NCI-H146 treated with DMSO at 0.1 percent for 48 hours (cell line): ENCODE results near the gene AKNAD1.
A peak's percentile ranks its signal among the peaks of the same experiment; 100 is the strongest.

Experiments
- DNase-seq: peaks from one replicate; lab custom pipeline; 2025; ENCODE audit not compliant: unreplicated experiment; lab: John Stamatoyannopoulos, UW

AKNAD1 gene

DNA sequence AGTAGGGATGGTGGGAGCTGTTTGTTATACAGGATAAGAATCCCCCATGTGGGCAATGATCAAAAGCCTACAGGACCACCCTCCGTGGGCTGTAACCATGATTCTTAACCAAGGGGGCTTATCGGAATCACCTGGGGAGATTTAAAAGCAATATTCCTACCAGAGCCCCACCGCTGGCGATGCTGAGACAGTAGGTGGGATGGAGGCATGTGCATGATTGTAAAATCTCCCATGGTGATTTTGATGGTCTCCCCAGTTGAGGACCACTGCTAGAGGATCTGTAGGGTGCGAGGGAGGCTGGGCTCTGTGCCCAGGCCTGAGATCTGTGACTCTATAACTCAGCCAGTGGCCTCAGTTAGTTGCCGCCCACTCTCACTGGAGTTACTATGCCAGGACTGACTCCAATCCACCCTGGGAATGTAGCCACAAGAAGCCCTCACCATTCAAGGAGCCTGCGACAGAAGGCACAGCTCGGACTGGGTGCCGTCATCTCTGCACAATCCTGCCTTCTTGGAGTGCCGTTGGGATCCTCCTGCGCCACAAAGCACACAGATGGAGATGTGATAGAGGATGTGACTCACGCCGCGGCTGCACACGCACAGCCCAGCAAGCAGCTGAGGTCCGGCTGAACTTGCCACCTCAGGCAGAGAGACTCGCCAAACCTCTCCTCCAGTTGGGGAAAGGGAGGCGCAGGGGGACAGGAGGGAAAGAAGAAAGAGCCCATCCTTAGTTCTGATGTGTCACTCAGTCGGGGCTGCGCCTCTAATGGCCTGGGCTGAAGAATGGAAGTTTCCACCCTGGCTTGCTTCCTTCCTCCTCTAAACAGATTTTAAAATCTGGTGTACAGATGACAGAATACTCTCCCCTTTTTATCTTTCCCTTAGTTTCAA lies 26.5 kb downstream of the AKNAD1 start:
- no peak for DNase-seq

DNA sequence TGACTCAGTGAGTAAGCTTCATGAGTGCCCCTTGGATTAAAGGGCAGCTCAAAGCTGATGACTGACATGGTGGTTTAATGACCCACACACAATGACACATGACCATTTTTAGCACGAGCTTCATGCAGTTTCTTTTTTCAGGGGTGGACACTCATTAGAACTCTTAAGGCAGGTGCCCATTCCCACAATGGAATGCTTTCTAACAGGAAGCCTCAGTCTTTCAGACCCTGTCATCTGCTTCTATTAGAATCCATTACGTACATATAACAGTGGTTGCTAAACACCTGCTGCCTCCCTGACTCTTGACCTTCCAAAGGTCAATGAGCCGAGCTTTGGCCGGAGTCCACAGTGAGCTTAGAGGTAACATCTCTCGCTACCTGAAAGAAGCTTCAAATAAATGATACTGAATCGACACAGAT lies 27.4 kb downstream of the AKNAD1 start:
- peak; percentile 45 for DNase-seq

DNA sequence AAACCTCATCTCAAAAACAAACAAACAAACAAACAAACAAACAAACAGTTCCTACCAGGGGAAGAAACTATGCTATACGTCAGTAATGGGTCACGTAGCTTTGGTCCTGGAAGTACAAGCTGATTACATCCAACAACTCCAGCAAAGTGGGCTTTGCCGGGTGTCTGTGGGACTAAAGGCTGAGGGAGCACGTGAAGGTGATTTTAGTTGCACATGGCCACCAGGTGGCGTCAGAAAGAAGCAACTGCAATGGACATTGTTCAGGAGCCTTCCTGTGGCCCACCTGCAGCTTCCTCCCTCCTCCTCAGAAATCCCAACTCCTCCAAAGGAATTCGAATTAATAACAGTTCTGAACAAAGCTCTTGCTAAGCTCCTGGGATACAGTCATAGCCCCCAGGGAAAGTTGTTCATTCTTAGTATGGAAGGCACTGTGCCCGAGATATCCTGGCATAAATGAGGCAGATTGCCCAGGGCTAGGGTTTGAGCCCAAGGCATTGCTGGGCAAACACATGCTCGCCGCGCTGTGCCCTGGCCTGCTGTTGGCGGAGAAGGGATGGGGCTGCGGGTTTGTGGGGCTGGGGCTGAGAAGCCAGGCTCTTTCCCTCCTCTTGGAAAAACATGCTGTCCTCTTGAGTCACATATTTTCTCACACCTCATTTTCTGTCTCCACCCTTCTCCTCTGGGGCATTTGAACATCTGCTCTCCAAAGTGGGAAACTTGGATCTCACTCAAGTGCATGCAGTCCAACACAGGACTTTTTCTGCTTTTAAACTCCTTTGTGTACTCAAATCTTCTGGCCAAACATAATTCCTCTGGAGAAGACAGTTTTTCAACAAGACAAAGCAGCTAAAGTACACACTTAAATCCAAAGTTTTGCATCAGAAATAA lies 28.6 kb downstream of the AKNAD1 start:
- peak; percentile 41 for DNase-seq

DNA sequence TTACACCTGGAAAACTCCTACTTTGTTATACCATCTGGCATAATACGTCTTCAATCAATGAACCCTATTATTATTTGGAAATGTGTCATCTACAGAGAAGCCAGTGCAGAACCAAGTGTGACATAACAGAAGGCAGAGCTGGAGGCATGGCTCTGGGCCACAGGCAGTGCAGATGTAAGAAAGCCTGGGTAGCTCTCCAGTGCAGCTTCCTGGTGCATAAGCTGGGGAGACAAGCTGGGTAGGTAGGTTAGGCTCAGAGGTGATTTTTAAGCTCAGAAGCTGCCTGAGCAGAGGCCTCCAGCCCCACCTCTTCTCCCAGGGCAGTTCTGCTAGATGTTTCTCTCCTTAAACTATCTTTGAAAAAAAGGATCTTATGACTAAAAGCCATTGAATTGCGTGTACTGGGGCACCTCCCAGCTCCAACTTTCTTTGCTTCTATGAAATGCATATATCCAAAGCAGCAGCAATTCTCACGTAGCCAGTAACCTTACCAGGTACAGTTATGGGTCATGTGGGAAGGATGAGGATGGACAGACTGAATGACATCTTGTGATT lies 30.7 kb downstream of the AKNAD1 start:
- DNase-seq: no peak

DNA sequence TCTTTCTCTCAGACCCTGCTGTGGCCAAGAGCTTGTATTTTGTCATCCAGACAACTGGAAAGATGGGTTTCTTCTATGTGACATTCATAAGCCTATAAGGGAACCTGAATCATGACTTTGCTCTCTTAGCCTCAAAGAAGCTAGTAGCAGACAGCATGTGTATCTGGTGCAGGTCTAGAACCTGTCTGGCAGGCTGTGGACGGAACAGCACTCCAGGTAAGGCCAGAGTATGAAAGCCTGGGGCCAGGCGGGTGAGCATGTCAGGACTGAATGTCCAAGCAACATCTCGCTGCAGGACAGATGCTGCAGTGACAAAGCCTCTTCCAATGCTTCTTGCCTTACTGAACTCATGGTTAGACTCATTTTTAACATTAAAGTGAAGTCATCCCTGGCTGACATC lies 32.8 kb downstream of the AKNAD1 start:
- no peak for DNase-seq

DNA sequence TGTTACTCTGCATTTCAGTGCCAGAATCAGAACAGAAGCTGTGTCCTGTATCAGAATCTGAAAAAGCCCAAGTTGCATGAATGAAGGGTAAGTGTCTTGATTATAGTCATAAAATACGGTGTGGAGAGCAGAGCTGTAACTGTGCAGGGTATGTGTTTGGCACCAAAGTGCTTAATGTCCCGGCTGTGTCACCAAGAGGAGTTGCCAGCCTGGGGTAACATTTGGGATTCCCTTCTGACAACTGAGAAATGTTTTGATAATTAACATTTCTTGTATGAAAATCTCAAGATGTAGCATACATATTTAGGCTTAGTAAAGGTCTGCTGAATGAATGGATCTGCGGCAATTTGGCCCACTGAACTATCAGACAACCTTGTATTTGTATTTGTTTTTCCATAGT lies 33.3 kb downstream of the AKNAD1 start:
- DNase-seq: no peak

DNA sequence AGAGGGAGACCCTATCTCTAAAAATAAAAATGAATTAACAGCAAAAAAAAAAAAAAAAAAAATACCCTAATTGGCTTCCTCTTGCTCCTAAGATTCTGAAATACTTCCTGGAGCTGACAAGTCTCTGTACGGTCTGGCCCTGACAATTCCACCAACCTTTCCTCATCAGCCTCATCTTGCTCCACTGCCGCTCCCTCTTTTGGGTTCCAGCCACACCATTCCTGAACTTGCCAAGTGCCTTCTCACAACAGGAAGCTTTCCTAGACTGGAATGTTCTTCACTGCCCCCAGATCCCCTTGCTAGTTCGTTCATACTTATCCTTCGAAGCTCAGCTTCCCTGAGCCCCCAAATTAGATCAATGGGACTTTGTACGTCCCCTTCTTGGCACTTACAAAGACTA lies 37.0 kb downstream of the AKNAD1 start:
- DNase-seq: no peak

DNA sequence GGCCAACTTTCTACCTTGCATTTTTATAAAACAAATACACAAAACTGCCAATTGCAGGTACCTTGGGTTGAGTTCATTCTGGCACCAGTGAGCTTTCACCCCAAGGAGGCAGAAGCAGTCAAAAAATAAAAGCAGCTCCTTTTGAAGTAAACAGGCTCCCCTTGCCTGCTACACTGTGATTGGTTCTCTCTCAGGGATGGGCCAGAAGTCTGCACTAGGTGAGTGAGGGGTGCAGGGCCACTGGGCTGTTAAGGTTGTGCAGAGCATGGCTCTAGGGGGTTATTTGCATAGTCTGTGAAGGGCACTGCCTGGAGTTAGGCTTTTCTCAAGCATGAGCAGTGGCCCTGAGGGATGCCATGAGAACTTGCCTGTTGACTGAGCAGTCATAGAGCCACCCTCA lies 39.1 kb downstream of the AKNAD1 start:
- no peak for DNase-seq

DNA sequence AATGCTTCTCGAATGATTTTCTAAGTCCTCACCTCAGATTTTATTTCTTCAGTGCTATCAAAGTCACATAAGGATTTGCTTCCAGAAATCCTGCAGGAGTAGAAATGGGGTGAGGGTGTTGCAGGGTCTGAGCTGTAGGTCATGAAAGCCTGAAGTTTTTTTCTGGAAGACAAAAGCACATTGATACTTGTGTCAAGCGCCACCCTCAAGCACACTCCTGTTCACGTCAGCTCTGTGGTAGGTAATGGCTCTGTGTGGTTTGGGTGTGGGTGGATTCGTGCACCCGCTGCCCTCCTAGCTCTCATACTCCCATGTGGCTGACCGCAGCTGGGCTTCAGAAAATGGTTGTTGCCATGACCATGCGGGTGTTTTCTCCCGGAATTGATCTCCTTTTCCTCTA lies 39.9 kb downstream of the AKNAD1 start:
- DNase-seq: no peak

DNA sequence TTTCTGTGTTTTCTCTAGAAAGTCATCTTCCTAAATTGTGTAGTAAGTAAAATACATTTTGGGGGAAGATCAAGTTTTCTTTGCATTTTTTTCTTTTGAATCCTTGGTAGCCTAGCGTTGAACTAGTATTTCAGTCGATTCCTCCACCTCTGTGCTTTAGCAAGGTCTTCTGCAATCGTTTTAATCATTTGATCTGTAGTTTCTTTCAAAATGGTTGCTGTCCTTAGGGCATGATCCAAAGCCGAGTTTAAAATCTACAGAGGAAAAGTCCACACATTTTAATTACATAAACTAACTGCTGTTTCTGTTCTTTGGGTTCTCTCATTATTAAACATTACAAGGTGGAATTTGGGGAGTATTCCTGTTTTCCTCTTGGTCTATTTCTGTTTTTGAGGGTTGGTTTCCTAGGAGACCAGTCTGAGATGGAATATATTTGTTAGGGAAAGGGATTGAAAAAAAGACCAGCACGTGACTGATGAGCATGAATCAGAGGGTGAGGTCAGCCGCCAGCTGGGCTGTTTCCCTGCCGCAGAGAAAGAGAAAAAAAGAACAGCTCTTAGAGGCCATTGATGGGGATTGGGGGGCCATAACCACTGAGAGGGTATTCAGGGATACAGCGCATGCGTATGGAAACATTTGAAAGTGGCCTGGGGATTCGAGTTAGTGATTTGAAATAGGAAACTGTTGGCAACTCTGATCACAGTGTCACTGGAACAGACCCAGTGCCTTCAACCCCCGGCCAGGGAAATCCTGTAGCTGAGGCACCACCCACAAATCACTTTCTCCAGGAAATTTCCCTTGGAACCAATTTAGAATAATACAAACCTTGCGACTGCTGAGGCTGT lies 40.6 kb downstream of the AKNAD1 start:
- peak; percentile 82 for DNase-seq

DNA sequence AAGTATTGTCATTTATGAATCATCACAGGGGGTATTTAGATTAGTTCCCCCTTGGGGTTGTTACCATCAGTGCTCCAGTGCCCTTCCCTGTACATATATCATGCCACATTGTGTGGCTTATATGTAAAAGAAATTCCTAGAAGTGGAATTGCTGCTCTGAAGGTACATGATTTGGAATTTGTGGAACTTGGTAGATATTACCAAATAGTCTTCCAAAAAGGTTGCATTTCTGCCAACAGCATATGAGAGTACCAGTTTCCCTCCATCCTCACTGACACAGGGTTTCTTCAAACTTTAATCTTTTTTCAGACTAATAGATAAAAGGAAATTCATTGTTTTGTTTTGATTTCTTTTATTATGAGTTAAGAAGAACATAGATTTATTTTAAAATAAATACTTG lies 41.3 kb downstream of the AKNAD1 start:
- no peak for DNase-seq

DNA sequence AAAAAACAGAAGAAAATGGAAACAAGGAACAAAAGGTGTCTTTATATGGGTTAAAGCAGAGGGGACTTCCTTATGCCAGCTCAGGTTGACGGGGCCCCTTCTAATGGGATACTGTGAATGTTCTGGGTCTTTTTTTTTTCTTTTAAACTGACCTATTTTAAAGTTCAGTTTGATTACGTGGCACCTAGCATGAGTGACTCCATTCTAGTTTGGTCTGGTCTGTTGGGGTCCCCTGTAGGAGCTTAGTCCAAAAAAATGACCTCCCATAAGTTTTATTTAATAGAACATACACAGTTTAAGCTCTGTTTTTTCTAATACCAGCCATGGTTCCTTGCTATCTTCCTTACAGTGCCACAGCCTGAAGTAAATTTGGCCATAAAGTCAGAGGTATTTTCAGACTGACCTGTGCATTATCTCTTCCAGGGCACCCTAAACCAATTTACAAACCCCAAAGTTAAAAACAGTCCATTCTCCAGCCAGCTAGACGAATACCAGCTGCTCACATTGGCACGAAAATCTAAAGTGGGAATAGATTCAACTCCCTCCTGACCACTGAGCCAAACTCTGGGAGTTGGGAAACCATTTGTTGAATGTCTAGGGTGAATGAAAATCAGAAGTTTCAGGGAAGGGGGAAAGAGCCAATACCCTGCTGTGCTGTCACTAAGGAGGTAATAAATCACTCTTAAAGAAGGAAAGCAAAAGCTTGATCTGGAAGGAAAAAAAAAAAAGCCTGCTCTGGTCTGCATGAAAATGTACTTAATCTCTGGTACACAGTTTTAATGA lies 42.4 kb downstream of the AKNAD1 start:
- peak; percentile 9 for DNase-seq

DNA sequence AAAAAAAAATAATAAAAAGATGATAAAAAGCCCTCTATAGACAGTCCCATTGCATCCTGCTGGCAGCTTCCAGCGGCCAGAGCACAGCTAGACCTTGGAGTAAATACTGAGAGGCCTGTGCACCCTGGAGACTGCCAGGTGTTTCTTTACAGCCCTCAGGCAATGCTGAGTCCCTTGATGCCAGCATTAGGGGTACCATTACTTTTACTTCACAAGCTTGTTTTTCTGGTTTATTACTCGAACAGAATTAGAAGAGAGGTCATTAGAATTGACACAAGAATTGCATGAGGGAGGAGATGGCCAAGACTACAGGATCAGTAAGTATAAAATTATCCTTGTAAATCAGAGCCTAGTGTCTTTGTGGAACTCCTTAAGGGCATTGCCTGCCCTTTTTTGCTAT lies 43.6 kb downstream of the AKNAD1 start:
- DNase-seq: peak; percentile 71

DNA sequence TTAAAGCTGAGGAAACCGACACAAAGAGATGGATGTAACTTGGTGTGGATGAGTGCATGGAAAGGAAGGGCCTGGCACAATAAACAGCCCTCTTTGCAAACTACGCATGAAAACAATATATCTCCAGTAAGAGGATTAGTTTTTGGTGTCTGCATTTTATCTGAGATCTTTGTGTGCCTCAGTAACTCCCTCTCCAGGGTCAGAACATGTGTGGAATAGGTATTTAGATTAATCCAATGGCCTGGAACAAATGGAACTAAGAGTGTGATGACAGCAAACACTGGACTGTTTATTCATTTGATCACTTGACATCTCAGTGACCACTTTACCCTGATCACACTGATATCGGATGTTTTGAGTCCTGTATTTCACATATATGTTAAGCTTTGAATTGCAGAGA lies 45.3 kb downstream of the AKNAD1 start:
- no peak for DNase-seq

DNA sequence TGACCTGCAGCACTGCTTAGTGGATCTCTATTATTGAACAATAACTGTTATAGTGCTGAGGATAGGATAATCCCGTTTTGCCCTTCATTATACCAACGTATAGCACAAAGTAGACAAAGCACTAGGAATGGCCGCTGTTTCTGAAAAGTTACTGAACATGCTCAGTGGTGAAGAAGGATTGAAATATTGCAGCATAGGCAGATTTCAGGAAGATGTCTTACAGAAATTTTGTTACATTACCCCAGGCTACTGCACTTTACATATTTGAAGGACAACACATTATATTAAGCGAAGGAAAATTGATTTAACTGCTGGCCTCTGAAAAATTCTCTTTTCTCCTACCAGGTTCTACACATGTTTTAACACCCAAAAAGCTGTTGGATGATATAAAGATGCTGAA lies 48.5 kb downstream of the AKNAD1 start:
- no peak for DNase-seq

DNA sequence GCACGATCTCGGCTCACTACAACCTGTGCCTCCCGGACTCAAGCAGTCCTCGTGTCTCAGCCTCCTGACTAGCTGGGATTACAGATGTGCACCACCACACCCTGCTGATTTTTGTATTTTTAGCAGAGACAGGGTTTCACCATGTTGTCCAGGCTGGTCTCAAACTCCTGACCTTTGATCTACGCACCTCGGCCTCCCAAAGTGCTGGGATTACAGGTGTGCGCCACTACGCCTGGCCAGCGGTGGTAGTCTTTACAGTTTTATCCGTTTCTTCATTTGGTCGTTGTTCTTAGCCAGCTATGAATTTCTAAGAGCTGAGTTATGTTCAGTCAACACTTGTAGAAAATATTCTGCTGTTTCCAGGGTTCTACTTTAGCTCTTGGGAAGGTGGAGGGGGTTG lies 53.3 kb downstream of the AKNAD1 start:
- no peak for DNase-seq

DNA sequence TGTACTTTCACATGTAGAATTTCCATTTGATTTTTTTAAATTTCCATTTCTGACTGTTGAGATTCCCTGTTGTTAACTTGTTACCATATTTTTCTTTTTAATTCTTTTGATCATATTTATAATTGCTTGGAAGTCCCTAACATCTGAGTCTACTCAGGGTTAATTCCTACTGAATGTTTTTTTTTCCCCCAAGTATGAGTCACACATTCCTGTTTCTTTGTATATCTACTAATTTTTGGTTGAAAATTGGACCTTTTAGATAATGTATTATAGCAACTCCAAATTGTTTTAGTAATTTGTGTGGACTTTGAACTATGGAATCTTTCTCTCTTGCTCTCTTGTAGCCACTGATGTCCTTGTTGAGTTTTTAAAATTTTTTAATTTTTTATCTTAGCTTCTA lies 55.8 kb downstream of the AKNAD1 start:
- no peak for DNase-seq

DNA sequence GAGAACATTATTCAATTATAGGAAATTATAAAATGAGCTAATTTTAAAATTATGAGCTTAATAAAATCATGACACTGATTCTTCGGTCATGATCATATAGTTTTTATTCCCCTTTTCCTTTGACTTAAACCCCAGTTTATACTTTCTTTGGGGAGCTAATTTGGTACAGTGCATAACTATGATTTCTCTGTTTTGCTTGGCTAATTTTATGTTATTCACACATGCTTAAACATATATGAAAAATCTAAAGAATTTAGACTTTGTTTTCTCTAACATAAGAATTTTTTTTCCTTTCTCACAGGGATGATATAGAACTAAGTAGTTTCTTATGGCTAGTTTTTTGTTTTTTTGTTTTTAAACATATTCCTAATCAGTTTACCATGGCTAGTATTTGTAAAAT lies 57.9 kb downstream of the AKNAD1 start:
- no peak for DNase-seq

DNA sequence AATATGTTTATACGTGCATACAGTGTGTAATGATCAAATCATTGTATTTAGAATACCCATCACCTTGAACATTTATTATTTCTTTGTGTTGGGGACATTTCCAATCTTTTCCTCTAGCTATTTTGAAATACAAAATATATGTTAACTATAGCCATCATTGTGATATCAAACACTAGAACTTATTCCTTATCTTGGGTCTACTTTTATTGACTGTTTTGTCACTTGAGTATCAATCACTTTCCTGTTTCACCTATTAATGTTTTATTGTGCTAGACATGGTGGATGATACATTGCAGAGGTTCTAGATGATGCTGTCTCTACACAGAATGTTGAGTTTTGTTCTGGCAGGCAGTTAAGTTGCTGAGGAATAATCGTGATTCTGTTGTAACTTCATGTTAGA lies 64.5 kb downstream of the AKNAD1 start:
- no peak for DNase-seq

DNA sequence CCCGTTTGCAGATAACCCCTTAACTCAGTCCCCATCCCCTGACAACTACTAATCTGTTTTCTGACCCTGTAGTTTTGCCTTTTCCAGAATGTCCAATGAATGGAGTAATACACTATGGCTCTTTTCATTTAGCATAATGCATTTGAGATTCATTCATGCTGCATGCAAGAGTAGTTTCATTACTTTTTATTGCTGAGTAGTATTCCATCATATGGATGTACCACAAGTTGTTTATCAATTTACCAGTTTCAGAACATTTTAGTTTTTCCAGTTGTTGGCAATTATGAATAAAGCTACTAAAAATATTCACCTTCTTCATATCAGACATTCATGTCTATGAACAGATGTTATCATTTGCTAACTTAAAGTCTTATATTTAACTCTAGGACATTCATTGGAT lies 65.1 kb downstream of the AKNAD1 start:
- no peak for DNase-seq
